ENCODE results near the gene TSPAN2.

DNA sequence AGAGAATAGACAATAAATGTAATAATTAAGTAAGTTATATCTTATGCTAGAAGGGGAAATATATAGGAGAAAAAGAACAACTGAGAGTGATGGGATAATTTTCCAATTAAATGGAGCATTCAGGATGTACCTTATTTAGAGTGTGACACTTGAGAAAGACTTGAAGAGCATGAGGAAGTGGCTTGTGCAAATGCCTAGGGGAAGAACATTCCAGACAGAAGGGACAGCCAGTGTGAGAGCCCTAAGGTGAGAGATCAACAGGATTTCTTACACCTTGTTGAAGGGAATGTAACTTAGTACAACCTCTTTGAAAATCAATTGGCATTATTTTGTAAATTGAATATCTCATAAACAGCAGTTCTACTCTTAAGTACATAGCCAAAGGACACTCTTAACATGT lies 28.8 kb upstream of the TSPAN2 start:
- no peak for TF ChIP-seq POLR2A (IDR thresholded peaks at IDR 0.05)
- TF ChIP-seq, protein P1, sequence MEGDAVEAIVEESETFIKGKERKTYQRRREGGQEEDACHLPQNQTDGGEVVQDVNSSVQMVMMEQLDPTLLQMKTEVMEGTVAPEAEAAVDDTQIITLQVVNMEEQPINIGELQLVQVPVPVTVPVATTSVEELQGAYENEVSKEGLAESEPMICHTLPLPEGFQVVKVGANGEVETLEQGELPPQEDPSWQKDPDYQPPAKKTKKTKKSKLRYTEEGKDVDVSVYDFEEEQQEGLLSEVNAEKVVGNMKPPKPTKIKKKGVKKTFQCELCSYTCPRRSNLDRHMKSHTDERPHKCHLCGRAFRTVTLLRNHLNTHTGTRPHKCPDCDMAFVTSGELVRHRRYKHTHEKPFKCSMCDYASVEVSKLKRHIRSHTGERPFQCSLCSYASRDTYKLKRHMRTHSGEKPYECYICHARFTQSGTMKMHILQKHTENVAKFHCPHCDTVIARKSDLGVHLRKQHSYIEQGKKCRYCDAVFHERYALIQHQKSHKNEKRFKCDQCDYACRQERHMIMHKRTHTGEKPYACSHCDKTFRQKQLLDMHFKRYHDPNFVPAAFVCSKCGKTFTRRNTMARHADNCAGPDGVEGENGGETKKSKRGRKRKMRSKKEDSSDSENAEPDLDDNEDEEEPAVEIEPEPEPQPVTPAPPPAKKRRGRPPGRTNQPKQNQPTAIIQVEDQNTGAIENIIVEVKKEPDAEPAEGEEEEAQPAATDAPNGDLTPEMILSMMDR (IDR thresholded peaks at IDR 0.05) = no peak
